ENCODE results near the gene STRADB.

GRCh38 chr2:201444746-201445465, 6.6 kb upstream of the STRADB start:
- TF ChIP-seq CTCF (IDR thresholded peaks at IDR 0.05): no peak
- TF ChIP-seq POLR2A (IDR thresholded peaks at IDR 0.05): no peak
